Neural progenitor cell (in vitro differentiated cells): ENCODE results near the gene P2RX1. TPM values are rescaled to one million over a fixed set of nuclear protein-coding genes. Genes with fewer than 3 reads are reported as not detected.

Experiments used
- DNase-seq: peaks from one replicate; pipeline ENCODE4 v3.0.0-alpha.2; 2016; ENCODE audit warnings: low spot score
- H2AFZ ChIP-seq: fragments of 200-600 bp; sonication (generic); replicated peaks from 2 replicates; pipeline ENCODE4 v1.6.1; 2016; ENCODE audit warnings: antibody characterized with exemption
- H3F3A ChIP-seq: fragments of 200-600 bp; sonication (generic); 2 replicates; pipeline ENCODE4 v1.6.1; 2016; ENCODE audit warnings: antibody characterized with exemption, low read depth
- H3K27ac ChIP-seq: fragments of 200-600 bp; sonication (generic); 2 replicates; pipeline ENCODE4 v1.5.1; 2016; ENCODE audit warnings: mild to moderate bottlenecking
- H3K27me3 ChIP-seq: fragments of 200-600 bp; sonication (generic); 2 replicates; pipeline ENCODE4 v1.6.1; 2016; ENCODE audit warnings: mild to moderate bottlenecking, moderate library complexity
- H3K36me3 ChIP-seq: fragments of 200-600 bp; sonication (generic); 2 replicates; pipeline ENCODE4 v1.5.1; 2016
- H3K4me1 ChIP-seq: fragments of 200-600 bp; sonication (generic); 2 replicates; pipeline ENCODE4 v1.6.1; 2016; ENCODE audit warnings: mixed run types
- H3K4me2 ChIP-seq: fragments of 200-600 bp; sonication (generic); 2 replicates; pipeline ENCODE4 v1.6.1; 2016
- H3K4me3 ChIP-seq: fragments of 200-600 bp; sonication (generic); 2 replicates; pipeline ENCODE4 v1.5.1; 2016
- H3K79me2 ChIP-seq: fragments of 200-600 bp; sonication (generic); 2 replicates; pipeline ENCODE4 v1.6.1; 2016; ENCODE audit warnings: low read depth
- H3K9ac ChIP-seq: fragments of 200-600 bp; sonication (generic); 2 replicates; pipeline ENCODE4 v1.6.1; 2016
- H3K9me3 ChIP-seq: fragments of 200-600 bp; sonication (generic); 2 replicates; pipeline ENCODE4 v1.5.1; 2016; ENCODE audit warnings: low read depth
- H4K20me1 ChIP-seq: fragments of 200-600 bp; sonication (generic); 2 replicates; pipeline ENCODE4 v1.6.1; 2016; ENCODE audit warnings: low read depth
- H3K27ac Mint-ChIP-seq: 3 replicates; pipeline ENCODE4 v1.8.0; 2021; ENCODE audit warnings: mixed read lengths
- H3K27me3 Mint-ChIP-seq: 2 replicates; pipeline ENCODE4 v1.8.0; 2022; ENCODE audit warnings: low read depth, mild to moderate bottlenecking, inconsistent platforms, moderate library complexity, mixed read lengths; ENCODE audit not compliant: insufficient read depth
- H3K36me3 Mint-ChIP-seq: 3 replicates; pipeline ENCODE4 v1.8.0; 2021; ENCODE audit warnings: mixed read lengths
- H3K4me1 Mint-ChIP-seq: 3 replicates; pipeline ENCODE4 v1.8.0; 2021; ENCODE audit warnings: mixed read lengths
- H3K4me3 Mint-ChIP-seq: 3 replicates; pipeline ENCODE4 v1.8.0; 2021; ENCODE audit warnings: mild to moderate bottlenecking, moderate library complexity, mixed read lengths
- H3K9me3 Mint-ChIP-seq: 3 replicates; pipeline ENCODE4 v1.8.0; 2020; ENCODE audit warnings: mixed read lengths
- CTCF ChIP-seq: fragments of 200-600 bp; sonication (generic); IDR thresholded peaks from 2 replicates; pipeline ENCODE4 v1.5.1; 2017; ENCODE audit warnings: antibody characterized with exemption, mild to moderate bottlenecking
- EZH2 ChIP-seq: fragments of 200-600 bp; sonication (generic); IDR thresholded peaks from 2 replicates; pipeline ENCODE4 v1.6.1; 2017; ENCODE audit warnings: antibody characterized with exemption, mild to moderate bottlenecking, moderate library complexity
- EZH2phosphoT487 ChIP-seq: fragments of 200-600 bp; sonication (generic); IDR thresholded peaks from 2 replicates; pipeline ENCODE4 v1.6.1; 2017; ENCODE audit warnings: antibody characterized with exemption
- total RNA-seq: library from RNA; depleted of rRNA; stranded (reverse); fragments of >200 nt; gene quantifications from 2 replicates; pipeline ENCODE4 v1.2.3, GENCODE V29; 2015; ENCODE audit warnings: low replicate concordance

The P2RX1 gene
- total RNA-seq, 1 donor from 2014 or later = not detected

GRCh38 chr17:3917391-3917931 is 1.2 kb upstream of the P2RX1 start:
- no peak for DNase-seq
- no peak overlapping the region for H3K4me2 ChIP-seq
- no peaks in the 10 kb centered on the region for H3K27me3 ChIP-seq
- Mint-ChIP-seq H3K4me3 (no peak overlapping the region), H3K4me1 (peaks cover 3% of the 10 kb centered on the region), H3K36me3 (no peaks in the 10 kb centered on the region), H3K27me3 (peaks cover 4% of the 10 kb centered on the region), H3K9me3 (no peaks in the 10 kb centered on the region), H3K27ac (no peak overlapping the region)
- no peak overlapping the region for H3K27ac ChIP-seq
- no peaks in the 10 kb centered on the region for H3K79me2 ChIP-seq
- H3F3A ChIP-seq = no peaks in the 10 kb centered on the region
- H3K4me3 ChIP-seq = no peak overlapping the region
- H3K4me1 ChIP-seq = no peaks in the 10 kb centered on the region
- H3K9ac ChIP-seq = no peak overlapping the region
- H4K20me1 ChIP-seq = no peaks in the 10 kb centered on the region
- no peaks in the 10 kb centered on the region for H3K9me3 ChIP-seq
- TF ChIP-seq EZH2phosphoT487 (no peak), EZH2 (no peak), CTCF (no peak)
- H3K36me3 ChIP-seq = no peaks in the 10 kb centered on the region
- no peak overlapping the region for H2AFZ ChIP-seq

- H3K36me3 ChIP-seq = no peaks in the 10 kb centered on the region
- no peak overlapping the region for H3K4me3 Mint-ChIP-seq
- H3F3A ChIP-seq = no peaks in the 10 kb centered on the region
- no peak overlapping the region for H3K9ac ChIP-seq
- H3K36me3 Mint-ChIP-seq = no peaks in the 10 kb centered on the region
- TF ChIP-seq EZH2 (no peak), EZH2phosphoT487 (no peak), CTCF (no peak)
- no peaks in the 10 kb centered on the region for H3K4me1 ChIP-seq
- no peak for DNase-seq
- H4K20me1 ChIP-seq = no peaks in the 10 kb centered on the region
- peaks cover 4% of the 10 kb centered on the region for H3K27me3 Mint-ChIP-seq
- H3K27ac ChIP-seq = no peak overlapping the region
- no peaks in the 10 kb centered on the region for H3K9me3 Mint-ChIP-seq
- H3K27me3 ChIP-seq = no peaks in the 10 kb centered on the region
- no peak overlapping the region for H3K4me3 ChIP-seq
- no peaks in the 10 kb centered on the region for H3K79me2 ChIP-seq
- no peak overlapping the region for H3K27ac Mint-ChIP-seq
- no peaks in the 10 kb centered on the region for H3K9me3 ChIP-seq
- H2AFZ ChIP-seq = no peak overlapping the region
- no peak overlapping the region for H3K4me2 ChIP-seq
- peaks cover under 1% of the 10 kb centered on the region for H3K4me1 Mint-ChIP-seq
Observed at GRCh38 chr17:3916825-3917224, 560 bp upstream of the P2RX1 start.

GRCh38 chr17:3915581-3915994 is 677 bp downstream of the P2RX1 start:
- Mint-ChIP-seq H3K4me3 (no peak overlapping the region), H3K4me1 (peaks cover 4% of the 10 kb centered on the region), H3K9me3 (no peaks in the 10 kb centered on the region), H3K36me3 (no peaks in the 10 kb centered on the region), H3K27ac (no peak overlapping the region), H3K27me3 (peaks cover 4% of the 10 kb centered on the region)
- TF ChIP-seq CTCF = no peak
- no peak for TF ChIP-seq EZH2phosphoT487
- no peak for TF ChIP-seq EZH2
- Histone ChIP-seq H3K9ac (no peak overlapping the region), H3K79me2 (no peaks in the 10 kb centered on the region), H3K27ac (no peak overlapping the region), H3K9me3 (no peaks in the 10 kb centered on the region), H3K4me1 (no peaks in the 10 kb centered on the region), H3K36me3 (no peaks in the 10 kb centered on the region), H2AFZ (no peak overlapping the region), H3K27me3 (no peaks in the 10 kb centered on the region), H4K20me1 (no peaks in the 10 kb centered on the region), H3K4me3 (no peak overlapping the region), H3F3A (no peaks in the 10 kb centered on the region), H3K4me2 (no peak overlapping the region)
- no peak for DNase-seq
